NCI-H146 treated with DMSO at 0.1 percent for 48 hours (cell line): ENCODE data around the gene ERBB4.
A peak's percentile ranks its signal among the peaks of the same experiment; 100 is the strongest.
"Not testable (repeated sequence)": the region's sequence is repeated elsewhere in the genome, so short reads cannot be mapped to it uniquely, and the experiment has no call there.

Source experiments
- DNase-seq: peaks from one replicate; lab custom pipeline; 2025; ENCODE audit not compliant: unreplicated experiment; lab: John Stamatoyannopoulos, UW

ERBB4 gene

DNA sequence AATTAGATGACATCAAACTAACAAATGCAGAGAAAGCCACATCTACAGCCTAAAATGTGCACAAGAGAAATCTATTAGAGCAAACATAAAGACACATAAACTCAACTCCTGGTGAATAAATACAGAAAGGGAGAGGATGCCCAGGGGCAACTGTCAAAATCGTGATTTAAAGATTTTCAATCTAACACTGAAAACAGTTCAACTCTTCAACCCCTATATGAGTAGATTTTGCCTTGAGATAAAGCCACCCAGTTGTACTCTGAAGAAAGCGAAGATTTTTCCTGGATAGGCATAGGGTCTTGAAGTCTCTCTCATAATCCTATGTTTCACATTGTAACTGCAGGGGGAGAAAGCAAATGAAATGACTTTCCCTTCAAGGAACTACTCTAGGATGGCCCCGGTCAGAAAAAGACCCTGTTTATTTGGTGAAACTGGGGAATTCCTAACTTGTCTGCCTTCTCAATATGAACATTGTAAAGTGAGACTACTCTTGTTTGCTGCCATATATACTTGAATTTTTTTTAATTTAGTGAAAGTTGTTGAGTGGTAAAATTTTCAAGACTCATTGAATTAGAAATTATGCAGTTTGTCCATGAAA, 226.7 kb downstream of the ERBB4 start:
- DNase-seq, result no peak

DNA sequence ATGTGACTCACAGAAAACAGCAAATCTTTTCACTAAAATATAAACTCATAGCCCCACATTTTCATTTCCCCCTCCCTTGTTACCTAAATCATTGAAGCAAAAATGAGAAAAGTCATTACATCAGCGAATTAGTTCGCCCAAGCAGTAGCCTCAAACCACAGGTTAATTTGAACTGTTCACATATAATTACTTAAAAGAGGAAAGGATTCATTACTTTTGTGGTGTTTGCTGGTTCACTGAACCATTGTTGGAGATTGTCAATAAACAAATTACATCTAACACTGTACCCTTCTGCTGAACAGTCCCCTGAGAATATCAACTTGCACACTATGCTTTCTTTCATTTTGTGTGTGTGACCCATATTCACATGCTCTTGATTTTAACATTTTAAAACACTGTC, 238.7 kb downstream of the ERBB4 start:
- no peak for DNase-seq

DNA sequence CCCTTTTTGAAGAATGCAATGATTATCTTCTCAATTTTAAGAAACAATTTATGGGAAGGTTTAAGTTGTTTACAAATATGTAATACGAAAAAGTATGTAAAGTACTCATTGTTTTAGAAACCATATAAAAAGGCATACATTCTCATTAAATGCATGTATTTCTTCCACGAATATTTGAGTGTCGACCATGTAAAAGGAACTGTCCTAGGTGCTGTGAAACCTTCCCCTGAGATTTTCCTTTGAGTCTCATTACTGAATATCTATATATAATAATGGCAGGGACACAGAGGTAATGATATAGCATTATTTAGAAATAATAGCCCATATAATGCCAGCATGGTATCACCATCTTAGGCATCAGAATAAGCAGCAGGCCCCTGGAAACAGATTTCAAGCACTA, 239.3 kb downstream of the ERBB4 start:
- DNase-seq, result no peak

DNA sequence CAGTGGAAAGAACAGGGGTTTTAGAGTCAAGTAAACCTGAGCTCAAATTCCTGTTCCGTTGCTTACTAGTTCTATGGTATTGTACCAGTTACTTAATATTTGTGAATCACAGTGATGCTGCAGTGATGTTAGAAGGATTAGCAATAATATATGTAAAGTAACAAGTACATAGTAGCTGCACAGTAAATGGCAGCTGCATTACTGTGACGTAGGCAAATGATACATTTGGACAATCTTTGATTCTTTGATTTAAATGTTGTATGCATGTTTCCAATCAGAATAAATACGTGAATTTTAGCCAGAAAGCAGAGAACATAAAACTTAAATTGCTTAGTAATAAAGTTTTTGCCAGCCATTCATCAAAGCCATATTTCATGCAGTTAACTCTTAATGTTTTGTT, 243.0 kb downstream of the ERBB4 start:
- no peak for DNase-seq

DNA sequence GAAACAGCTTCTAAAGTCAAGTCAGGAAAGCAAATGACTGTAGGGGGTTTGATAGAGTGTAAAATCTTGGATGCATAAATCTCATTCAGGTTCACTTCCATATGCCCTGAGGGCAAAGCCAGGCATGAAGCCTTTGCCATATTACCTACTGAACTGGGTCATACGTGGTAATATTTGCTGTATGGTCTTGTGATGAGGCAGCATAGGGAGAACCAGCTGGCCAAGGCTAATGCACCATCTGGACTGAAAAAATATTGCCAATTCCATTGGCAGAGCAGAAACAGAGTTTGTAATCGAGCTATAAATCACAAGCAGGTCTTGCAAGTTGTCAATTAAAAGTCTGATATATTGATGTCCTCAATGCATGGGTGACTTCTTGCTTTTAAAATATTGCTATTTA, 243.8 kb downstream of the ERBB4 start:
- DNase-seq, result peak; percentile 52

DNA sequence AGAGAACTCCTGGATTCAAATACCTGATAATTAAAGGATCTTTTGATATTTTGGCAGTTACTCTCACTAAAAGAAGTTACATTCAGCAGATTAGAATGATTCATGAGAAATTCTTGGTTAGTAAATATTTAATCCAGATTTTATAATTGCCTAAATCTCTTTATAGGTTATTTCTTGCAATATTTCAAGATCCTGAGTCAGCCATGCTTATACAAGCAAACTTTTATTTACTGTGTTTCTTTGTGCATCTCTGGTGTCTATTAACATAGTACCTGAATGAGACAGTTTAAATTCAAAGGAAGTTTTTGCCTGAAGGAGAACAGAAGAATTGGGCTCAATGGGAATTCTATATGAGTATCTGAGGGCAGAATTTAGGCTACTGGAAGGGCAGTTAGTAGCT, 249.3 kb downstream of the ERBB4 start:
- no peak for DNase-seq

DNA sequence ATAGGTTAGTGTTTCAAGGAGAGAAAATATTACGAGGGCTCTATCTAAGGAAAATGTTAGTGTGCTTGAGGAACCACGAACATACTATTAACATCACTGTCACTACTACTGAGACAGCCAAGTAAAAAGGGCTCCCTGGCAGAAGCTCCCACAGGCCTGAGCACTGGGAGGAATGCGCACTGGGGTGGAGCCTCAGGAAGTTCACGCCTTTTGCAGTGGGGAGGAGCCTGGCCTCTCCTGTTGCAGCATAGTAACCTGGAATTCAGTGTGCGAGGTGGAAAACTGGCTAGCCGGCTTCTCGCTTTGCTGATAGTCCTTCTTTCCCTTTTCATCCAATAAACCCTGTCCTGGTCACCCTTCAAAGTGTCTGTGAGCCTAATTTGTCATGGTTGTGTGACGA, 250.3 kb downstream of the ERBB4 start:
- no peak for DNase-seq

DNA sequence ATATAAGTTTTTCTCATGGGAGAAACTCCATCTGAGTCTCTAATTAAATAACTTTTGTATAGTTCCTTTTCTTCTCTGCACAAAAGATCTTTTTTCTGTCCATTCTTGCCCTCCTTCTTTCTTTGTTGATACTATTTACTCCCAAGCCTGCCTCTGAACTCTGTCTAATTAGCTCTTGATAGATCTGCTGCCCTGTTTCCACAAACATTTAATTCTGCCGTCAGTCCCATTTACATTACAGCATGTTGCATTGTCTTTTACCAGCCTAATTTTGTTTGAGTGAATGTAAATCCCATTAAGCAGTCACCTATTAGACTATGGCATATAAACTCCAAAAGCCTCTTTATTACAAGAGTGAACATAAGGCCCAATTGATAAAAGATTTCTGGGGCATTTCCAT, 254.4 kb downstream of the ERBB4 start:
- peak; percentile 33 for DNase-seq

DNA sequence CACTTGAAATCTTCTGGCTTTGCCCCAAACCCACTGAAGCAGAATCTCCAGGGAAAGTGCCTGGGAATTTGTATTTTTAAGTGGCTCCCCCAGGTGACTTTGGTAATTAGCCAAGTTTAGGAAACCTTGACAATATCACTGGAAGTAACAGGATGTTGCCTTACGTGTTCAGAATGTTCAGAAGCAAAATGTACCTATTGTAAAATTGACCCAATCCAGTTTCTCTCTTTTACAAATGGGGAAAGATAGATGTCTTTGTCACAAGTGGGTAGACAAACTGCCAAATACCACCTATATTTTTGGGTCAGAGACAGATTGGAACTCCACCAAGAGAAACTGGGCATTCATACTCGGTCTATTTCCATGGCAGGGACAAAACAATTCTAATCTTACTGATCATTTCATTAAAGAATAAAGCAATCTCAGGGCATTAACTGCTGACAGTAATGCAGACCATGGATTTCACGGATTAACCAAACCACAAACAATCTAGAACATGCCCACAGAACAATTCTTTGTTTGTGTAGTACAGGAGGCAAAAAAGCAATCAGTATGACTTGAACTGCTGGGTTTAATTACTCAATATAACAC, 255.8 kb downstream of the ERBB4 start:
- DNase-seq, result no peak

DNA sequence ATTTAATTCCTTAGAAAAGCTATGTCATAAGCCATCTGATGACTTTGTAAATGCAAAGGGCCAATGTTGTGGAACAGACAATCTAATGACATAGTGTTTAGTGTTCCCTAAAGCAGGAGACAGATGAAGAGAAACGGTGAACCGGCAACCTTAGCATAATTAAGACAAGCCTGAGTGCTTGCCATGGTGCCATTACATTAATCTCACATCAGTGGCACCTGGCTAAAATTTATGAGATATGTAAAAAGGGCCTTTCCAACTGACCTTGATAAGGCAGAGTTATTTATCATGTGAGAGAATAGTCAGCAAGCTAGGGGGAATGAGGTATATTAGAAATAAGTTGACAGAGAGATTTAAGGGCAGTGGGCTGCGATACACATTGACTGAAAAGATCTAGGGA, 261.8 kb downstream of the ERBB4 start:
- DNase-seq, result no peak

DNA sequence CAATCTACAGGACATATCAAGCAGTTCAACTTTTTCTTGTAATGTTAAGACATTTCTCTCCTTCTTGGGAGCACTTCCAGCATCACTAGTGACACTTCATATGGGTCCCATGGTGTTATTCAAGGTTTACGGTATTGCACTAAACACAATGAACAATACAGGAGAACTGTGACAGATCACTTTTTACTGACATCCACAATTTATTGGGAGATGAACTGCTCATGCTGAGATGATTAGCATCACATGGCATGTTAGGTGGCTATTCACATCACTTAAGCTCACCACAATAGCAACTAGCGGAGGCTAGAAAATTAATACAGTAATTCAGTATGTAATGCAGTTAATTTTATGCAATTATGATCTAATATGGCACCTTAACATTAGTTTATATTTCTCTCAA, 264.4 kb downstream of the ERBB4 start:
- no peak for DNase-seq

DNA sequence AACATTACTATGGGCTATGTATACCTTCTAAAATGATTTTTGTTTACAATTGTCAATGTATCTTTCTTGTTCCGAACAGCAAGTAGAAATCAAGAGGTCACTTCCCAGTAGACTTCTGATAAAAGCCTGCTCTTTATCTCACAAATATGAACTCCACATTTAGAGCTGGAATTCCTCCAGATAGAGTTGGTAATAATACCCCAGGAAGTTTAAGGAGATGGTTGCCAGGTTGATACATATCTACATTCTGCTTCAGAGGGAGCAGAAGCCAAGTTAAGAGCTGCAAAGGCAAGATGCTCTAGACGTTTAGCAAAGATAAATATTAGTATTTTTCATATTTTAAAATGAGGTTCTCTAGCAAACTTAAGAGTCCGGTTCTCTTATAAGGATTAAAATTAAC, 267.0 kb downstream of the ERBB4 start:
- DNase-seq, result no peak

DNA sequence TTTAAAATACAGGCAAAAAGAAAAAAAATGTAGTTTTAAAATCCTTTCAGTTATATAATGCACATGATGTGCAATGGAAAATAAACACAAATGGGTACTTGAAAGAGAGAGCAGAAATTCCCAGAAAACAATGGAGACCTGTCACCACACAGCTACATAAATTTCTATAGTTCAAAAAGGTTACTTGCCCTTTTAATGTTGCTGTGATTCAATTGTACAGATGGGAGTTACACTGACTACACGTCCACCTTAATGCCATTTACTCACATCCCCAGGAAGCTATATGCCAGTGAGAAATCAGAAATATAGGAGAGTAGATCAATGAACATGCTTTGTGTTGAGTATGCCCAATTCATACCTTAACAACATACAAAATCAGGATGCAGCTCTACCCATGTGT, 269.6 kb downstream of the ERBB4 start:
- DNase-seq, result no peak

DNA sequence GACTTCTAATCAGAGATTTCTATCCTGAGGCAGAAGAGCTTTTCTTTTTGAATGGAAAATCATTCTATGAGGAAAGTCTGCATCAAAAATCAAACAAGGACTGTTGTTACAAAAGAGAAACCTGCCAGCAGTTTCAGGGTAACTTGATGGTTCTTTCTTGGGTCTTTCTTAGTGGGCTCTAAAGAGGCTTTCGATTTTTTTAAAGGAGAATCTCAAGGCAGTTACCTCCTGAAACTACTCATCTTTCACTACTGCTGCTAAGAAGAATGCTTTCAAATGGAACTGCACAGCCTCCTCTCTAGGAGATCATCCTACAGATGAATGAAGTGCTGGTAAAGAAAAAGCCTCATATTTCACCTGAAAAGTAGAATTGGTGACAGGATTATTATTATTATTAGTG, 272.3 kb downstream of the ERBB4 start:
- no peak for DNase-seq

DNA sequence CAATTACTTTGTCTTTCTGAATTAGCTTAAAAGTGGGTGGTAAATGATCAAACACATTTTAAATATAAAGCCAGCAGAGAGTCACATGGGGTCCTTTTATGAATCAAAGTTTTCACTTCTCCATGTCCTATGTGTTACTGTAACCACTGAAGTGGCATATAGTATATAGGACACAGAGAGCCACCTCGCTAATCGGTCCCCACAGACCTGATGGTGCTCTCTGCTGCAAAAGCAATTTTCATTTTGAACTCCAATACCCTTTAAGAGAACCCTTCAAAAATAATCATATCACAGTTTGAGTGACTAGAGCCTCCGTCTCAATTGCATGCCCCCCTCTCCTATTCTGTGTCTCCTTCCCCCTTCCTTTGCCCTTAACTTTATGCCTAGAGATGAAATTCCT, 272.8 kb downstream of the ERBB4 start:
- DNase-seq, result no peak

DNA sequence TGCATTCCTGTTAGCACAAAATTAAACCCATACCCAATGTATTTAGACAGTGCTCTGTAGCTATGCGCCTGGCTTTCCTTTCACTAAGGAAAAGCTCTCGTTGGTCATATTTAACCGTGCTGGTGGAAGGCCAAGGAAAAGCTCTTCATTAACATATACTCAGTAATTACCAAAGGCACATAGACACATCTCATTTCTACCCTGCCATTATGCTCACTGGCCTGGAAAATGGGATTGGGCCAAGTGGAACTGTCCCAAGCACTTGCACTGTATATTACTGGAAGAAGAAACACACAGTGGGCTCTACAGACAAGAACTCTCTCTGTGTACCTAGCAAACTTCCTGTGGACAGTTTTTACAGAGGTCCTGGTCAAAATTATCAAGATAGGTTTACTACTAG, 274.4 kb downstream of the ERBB4 start:
- no peak for DNase-seq

DNA sequence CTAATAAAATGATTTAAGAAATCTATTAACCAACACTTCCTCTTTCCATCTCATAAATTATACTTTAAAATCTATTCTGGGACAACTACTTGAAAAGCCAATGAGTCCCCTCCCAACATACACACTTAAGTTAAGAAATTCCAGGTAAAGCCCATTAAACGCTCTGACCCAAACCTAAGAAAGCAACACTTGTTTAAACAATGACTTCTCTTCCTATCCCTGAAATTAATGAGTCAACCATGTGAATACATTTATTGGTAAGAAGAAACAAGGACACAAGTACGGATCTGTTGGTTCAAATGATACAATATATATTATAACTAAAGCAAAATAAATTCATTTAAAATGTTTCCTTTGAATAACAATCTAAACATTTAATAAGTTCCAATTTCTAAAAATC, 279.4 kb downstream of the ERBB4 start:
- DNase-seq, result no peak

DNA sequence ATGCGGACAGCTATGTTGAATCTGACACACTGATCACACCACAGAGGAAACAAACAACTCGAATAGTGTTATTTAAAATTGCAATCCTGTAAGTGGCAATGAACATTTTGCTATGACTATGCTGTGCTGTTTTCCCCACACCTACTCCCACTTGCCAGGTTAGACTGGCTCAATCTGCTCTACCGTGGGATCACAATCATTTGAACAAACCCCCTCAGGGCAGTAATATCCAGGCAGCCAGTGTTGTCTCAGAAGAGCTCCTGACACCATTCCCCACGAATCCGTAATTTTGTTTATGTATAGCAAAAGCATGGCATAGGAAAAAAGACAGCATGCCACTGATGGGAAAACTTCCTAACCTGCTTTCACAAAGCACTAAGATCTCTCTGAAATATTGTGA, 284.3 kb downstream of the ERBB4 start:
- peak; percentile 29 for DNase-seq

DNA sequence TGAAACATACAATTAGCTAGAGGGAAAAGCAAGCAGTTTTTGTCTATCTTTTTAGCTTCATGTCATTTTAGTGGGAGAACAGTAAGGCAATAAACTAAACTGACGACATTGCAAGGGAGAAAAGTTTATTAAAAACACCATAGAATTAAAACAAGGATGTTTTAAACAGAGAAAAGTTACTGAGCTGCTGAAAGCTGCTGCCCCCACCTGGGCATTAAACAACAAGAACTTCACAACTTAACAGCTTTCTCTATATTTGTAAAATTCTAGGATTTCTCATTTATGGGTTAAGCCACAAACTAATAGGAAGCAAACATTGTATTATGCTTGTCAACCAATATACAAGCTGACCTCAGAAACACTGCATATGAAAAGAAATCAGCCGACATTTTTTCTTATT, 289.2 kb downstream of the ERBB4 start:
- DNase-seq, result no peak

DNA sequence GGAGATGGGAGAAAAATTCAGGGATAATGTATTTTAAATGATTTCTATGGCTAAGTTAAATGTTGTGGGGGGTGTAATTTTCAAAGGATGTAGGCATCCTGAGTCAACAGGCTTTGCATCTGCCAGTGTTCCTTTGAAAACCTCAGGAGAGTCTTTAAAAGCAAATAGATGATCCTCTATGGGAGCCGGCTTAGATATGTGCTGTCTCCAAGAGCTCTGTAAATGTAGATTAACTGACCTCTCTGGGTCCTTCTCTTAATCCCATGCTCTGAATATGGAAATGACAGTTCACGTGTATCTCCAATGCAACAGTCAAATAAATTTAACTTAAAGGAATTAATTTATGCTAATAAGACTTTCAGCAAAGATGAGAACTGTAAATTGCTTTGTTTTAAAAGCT, 292.7 kb downstream of the ERBB4 start:
- no peak for DNase-seq

DNA sequence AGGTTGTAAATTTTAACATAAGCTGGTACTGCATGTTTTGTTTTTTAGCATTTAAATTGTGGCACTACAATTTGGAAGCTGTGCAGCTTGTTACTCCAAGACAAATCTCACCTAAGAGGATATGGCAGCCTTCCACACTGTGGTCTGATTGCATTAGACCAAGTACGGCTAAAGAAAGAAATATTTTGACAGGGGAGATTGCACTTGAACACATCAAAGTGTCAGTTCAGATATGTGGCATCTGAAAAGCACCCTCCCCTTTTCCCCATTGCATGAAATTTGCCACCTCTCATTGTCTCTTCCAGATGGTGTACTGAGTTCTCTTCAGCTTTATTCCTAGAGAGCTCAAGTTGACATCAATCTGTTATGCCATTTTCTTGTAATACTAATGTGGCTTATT, 295.9 kb downstream of the ERBB4 start:
- DNase-seq, result no peak

DNA sequence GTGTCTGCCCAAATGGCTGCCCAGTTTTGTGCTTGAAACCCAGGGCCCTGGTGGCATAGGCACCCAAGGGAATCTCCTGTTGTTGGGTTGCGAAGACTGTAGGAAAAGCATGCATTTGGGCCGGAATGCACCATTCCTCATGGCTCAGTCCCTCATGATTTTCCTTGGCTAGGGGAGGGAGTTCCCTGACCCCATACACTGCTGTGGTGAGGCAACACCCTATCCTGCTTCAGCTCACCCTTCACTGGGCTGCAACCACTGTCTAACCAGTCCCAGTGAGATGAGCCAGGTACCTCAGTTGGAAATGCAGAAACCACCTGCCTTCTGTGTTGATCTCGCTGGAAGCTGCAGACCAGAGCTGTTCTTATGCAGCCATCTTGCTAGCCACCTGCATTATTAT, 300.4 kb downstream of the ERBB4 start:
- DNase-seq, result not testable (repeated sequence)

DNA sequence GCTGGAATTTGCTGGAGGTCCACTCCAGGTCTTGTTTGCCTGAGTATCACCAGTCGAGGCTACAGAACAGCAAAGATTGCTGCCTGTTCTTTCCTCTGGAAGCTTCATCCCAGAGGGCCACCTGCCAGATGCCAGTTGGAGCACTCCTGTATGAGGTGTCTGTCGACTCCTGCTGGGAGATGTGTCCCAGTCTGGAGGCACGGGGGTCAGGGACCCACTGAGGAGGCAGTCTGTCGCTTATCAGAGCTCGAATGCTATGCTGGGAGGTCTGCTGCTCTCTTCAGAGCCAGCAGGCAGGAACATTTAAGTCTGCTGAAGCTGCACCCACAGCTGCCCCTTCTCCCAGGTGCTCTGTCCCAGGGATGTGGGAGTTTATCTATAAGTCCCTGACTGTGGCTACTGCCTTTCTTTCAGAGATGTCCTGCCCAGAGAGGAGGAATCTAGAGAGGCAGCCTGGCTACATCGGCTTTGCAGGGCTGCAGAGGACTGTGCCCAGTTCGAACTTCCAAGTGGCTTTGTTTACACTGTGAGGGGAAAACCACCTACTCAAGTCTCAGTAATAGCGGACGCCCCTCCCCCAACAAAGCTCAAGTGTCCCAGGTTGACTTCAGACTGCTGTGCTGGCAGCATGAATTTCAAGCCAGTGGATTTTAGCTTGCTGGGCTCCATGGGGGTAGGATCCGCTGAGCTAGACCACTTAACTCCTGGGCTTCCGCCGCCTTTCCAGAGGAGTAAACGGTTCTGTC, 301.1 kb downstream of the ERBB4 start:
- DNase-seq, result no peak
